Measurements from ENCODE around the gene TOX2. TPM values are rescaled to one million over a fixed set of nuclear protein-coding genes. Genes with fewer than 3 reads are reported as not detected.

The TOX2 gene
- total RNA-seq, 2 experiments from 2014 or later = 0.34 to 0.63 TPM

DNA sequence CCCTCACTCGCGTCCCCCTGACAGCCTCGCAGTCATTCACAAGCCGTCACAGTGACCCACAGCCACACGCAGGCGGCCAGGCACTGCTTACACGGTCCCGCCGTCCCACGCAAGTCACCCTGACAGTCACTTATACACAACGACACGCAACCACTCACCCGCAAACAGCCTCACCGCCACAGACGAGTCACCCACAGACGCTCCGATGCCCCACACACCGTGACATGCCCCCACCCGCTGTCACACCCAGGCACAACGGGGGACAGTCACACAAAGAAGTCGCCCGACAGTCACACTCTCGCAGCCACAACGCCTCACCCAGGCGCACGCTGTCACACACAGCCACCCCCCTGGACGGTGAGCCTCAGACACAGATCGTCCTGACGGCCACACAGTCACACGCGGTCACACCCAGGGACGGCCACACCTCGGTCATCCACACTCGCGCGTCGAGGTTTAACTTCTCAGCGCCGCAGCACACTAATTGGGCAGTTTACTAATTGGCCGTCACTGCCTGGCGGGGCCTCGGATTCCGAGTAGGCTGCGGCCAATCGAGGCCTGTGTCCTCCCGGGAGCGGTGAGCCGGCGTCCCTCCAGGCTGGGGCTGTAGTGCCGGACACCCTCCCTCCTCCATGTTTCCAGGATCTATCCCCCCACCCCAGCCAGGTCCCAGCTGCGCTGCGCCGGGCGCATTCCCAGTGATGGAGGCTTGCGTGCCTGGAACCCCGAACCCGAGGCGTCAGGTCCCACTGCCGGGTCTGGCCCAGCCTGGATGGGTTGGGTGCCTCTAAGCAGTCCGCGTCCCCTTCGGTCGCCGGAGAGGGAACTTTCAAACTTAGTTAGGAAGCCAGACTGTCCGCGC lies 790 bp downstream of the TOX2 start:
- POLR2A ChIA-PET = no interaction called here
- CTCF ChIA-PET = no interaction called here

DNA sequence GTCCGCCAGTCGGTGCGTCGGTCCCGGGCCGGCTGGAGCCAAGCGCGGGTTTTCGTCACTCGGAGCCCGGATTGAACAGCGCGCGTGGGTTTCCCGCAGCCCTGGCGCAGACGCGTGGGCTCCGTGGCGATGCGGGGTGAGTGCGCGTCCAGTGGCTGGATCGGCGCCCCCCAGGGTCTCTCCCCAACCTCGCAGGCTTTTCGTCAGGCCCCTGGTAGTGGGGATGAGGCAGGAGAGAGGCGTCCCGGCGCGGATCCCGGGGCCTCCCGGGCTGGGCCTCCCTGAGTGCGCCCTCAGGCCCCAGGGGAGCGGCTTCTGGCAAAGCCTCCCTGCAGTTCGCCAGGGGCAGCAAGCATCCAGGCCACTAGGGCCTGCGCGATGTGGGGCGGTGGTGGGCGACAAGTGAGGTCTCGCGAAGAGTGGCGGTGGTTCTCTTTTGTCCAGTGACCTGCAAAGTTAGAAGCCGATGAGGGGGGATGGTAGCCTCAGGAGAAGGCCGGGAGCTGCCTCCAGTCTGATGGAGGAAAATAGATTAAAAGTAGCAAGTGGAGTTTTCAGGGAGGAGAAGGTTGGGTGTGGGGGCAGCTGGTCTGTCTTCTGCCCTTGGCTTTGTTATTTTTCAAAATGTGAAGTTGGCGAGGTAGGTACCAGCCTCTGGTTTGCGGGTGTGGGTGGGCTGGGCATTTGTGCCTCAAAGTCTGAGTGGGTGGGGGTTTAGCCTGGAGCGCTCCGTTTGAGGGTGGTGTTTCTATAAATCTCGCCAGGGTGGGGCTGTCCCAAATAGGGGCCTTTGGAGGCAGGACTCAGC lies 1.6 kb downstream of the TOX2 start:
- POLR2A ChIA-PET = no interaction called here
- CTCF ChIA-PET = no interaction called here

DNA sequence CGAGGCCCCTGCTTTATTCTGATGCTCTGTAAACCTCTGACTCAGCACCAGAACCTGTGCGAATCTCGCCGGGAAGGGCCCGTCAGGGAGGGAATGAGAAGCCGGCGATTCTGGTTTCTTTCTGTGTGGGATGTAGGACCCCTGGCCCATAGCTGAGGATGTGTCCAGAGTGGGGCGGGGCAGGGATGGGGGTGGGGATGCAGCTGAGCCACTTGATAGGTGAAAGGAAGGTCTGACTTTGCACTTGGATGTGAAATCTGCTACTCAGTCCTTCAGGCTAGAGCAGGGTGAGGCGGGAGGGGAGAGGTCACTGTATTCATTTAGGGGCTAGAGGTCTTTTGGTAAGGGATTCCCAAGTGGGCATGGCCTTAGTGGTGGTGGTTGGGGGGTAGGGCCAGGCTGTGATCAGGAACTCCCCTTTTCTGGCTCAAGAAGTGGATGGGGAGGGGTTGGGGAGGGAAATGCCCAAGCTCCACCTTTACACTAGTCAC lies 2.3 kb downstream of the TOX2 start:
- ChIA-PET POLR2A (no interaction called here), CTCF (no interaction called here)

DNA sequence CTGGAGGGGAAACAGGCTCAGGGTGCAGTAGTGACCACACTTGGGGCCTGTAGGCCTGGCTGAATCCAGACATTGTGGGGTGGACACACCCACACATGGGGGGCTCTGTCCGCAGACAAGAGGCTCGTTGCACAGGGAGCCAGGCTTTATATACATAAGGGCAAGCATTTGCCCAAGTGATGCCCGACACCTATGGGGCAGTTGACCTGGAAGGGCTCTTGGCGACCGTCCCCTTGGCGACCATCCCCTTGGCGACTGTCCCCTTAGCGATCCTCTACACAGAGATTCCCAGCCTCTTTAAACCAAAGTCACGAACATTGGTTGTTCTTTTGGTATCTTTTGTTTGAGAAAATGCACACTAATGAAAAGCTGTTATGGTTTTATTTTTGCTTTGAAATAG lies 2.7 kb downstream of the TOX2 start:
- POLR2A ChIA-PET = no interaction called here
- CTCF ChIA-PET = no interaction called here

DNA sequence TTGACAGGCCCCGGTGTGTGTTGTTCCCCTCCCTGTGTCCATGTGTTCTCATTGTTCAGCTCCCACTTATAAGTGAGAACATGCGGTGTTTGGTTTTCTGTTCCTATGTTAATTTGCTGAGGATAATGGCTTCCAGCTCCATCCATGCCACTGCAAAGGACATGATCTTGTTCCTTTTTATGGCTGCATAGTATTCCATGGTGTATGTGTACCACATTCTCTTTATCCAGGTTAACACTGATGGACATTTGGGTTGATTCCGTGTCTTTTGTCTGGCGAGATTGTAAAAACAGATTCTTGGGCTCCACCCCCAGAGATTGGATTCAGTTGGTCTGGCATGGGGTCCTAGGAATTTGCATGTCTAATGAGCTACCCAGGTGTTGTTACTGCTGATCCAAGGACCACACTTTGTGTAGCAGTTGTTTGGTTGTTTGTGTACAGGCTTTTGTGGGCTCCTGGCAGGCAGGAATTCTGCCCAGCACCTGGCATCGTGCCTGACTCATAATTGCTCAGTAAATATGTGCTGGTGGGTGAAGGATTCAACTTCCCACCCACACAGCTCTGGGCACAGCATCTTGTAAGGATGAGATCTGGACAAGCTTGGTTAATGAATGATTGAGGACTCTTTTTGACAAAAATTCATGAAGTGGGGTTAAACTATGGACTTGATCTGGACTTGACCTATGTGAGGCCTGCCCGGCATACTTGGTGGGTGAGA lies 5.2 kb downstream of the TOX2 start:
- ChIA-PET CTCF (no interaction called here), POLR2A (no interaction called here)

DNA sequence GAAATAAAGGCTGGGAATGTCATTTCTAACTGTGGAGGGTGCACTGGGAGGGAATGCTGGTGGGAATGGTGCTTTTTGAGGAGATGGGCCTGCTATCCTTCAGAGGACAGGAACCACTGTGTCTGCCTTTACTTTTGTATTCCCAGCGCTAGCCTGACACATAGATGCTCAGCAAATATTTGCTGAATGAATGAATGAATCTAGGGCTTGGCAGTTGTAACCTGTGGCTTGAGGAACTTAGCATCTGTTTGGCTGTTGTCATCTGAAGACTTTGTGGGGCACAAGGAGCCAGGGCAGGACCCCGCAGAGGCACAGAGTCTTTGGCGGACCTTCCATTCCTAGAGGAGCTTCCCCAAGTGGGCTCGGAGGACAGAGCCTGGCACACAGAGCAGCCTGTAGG lies 6.1 kb downstream of the TOX2 start:
- ChIA-PET POLR2A (no interaction called here), CTCF (no interaction called here)

DNA sequence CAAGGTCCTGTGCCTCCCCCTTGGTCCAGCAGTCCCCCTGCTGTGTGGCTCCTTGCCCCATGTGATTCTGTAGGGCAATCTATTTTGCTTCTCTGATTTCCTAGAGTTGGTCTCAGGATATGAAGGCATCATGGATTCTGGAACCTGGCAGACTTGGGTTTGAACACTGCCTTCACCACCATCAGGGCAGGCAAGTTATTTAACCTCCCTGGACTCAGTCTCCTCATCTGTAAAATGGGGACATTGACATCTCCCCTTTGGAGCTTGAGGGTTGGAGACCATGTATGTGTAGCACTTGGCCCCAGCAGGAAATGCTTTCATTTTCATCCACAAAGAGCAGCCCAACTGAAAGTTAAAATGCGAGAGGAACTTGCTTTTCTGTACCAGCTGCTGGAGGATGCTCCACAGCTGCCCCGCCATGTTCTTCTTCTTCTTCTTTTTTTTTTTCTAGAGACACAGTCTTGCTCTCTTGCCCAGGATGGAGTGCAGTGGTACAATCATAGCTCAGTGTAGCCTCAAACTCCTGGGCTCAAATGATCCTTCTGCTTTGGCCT lies 6.7 kb downstream of the TOX2 start:
- ChIA-PET CTCF (no interaction called here), POLR2A (no interaction called here)

DNA sequence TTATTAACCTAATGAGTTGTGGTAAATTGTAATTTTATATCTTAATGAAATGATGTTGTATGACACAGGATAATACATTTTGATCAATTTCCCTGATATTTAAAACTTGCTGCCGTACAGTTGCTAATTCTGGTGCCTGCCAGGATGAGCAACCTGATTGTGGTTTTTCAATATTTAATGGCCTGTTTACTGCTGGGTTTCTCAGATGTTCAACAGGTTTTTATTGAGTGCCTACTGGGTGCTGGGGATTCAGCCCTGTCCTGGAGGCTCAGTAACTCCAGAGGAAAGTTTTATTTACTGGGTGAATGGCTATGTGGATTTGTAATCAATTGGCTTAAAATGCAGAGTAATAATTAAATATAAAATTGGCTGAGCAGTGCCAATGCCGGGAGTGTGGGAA lies 8.0 kb downstream of the TOX2 start:
- ChIA-PET CTCF (no interaction called here), POLR2A (no interaction called here)

DNA sequence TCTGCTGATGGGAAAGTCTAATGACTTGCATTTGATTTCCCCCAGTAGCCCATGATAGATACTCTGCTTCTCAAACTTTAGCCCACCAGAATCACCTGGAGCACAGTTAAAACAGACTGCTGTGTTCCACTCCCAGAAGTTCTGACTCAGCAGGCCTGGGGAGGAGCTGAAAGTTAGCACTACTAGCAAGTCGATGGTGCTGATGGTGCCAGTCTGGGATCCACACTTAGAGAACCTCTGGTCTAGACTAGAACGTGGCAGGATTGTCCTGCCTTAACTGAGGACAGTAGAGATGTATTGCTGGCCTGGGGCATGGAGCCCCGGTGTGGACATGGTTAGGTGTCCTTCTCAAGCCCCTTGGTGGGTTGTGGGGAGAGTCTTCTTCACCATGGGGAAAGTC lies 8.7 kb downstream of the TOX2 start:
- POLR2A ChIA-PET = no interaction called here
- CTCF ChIA-PET = no interaction called here

DNA sequence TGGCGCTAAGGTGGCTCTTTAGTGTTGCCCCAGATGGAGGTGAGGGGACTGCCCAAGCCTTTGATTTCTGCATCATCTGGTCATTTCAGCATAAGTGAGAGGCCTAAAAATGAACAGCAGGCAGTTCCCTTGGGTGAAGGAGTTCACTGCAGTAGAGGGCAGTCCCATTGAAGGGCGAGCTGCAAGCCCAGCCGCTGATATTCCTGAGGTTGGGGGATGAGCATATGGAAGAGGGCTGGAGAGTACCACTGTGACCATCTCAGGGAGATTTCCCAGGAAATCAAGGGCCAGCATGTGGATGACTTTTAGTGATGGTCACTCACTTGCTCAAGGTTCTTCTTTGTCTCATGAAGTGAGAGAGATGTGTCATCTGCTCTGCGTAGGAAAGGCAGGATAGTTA lies 9.3 kb downstream of the TOX2 start:
- ChIA-PET CTCF (interaction anchor here (0.6 to 0.9 kb wide), 2 partner anchors 13 to 142 kb away, joined by 3 to 4 read pairs; no protein-coding TSS in a partner anchor), POLR2A (no interaction called here)

DNA sequence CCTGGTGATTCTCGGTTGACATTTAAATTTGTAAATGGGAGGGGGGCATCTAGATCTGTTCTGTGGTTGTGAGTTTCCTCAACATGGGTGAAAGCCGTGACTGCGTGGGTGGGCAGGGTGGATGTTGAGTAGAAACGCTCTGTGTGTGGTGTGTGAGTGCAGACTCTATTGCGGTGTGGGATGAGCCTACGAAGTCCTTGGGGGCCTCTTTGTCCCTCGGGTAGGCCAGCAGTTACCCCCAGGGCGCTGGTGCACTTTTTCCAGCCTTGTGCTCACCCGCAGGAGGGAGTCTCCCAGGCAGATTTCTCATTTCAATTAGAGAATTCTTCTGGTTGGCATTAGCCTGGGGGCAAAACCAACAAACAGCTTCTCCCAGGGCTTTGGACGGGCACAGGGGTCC lies 10.6 kb downstream of the TOX2 start:
- CTCF ChIA-PET = interaction anchor here (1.2 kb wide), 1 partner anchor 95 kb away, joined by 3 read pairs; no protein-coding TSS in a partner anchor
- POLR2A ChIA-PET = no interaction called here

DNA sequence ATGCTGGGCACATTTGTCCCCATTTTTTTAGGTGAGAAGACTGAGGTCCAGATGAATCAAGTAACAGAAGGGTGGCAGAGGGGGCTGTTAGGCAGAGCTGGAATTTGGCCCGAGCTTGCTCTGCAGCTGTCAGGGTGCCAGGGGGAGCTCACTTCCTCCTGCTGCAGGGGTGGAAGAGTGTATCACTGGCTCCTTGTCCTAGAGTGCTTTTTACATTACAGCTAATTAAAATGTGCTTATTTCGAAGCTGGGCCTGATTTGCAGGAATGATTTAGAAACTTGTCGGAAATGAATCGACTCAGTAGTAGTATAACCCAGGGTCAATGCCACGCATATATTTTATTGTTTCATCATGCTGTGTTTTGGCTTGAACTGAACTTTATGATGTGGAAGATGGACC lies 11.1 kb downstream of the TOX2 start:
- CTCF ChIA-PET = interaction anchor here (0.6 to 1.2 kb wide), 2 partner anchors 84 to 95 kb away, joined by 3 to 5 read pairs; no protein-coding TSS in a partner anchor
- POLR2A ChIA-PET = no interaction called here

DNA sequence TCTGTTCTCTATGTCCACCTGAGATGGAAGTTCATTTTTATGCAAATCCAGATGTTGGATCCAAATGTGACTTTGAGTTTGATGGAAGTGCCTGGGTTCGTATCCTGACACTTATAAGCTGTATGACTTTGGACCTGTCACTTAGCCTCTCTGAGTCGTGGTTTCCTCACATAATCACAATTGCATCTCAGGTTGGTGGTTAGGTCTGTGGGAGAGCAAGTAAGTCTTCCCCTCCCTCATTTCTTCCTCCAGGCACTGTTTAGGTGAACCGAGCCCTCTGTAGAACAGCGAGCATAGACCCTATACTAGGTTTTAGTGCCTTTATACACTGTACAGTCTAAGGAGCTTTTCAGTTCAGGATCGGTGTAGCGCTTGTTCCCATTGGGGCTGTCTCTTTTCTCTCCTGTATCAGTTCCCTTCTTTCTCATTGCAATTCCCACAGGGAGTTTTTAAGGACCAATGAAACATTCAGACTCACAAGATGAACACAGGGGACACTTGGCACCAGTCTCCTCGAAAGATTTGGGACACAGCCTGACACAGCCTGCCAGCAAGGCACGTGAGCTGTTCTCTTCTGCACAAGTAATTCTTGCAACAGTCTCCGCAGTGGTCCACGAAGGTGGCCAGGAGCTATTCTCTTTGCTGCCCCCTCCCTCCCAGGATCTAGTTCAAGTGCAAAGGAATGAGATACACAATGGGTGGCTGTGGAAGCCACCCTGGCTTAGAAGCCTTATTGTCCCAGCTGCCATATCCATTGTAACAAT lies 11.8 kb downstream of the TOX2 start:
- POLR2A ChIA-PET = no interaction called here
- CTCF ChIA-PET = interaction anchor here (0.6 to 1.2 kb wide), 2 partner anchors 85 to 96 kb away, joined by 3 to 5 read pairs; no protein-coding TSS in a partner anchor

DNA sequence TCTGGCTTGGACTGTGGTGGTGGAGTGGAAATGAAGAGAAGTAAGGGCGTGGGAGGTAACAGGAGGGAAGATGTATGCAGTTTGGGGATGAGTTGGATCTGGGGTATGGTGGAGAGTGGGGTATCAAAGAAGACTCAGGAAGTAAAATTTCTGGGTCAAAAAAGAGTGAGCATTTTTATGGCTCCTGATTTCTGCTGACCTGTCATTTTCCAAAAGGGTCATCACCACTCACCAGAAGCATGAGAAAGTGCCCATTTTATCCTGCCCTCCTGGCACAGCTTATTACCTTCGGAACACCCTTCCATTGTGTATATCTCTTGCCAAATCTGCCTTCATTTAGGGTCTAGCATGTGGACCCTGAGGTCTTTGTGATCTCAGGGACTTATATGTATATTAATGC lies 17.3 kb downstream of the TOX2 start:
- ChIA-PET CTCF (no interaction called here), POLR2A (no interaction called here)

DNA sequence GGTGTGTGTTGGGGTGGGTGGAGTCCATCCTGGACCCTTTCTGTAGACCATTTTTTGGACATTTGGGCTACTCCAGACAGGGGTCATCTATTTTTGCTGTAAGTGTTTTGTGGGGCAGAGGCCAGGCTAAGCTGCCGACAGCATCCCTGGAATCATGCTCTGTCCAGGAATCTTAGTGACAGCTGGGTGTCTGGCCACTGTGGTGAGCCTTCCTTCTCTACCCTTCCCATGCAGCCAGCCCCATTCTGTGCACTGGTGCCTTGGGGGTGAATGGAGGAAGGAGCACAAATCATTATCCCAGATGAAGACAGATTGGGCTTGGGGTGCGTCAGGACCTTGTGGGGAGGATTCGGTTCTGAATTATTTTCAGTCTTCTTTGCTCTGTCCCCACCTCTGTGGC lies 20.2 kb downstream of the TOX2 start:
- CTCF ChIA-PET = no interaction called here
- POLR2A ChIA-PET = no interaction called here

DNA sequence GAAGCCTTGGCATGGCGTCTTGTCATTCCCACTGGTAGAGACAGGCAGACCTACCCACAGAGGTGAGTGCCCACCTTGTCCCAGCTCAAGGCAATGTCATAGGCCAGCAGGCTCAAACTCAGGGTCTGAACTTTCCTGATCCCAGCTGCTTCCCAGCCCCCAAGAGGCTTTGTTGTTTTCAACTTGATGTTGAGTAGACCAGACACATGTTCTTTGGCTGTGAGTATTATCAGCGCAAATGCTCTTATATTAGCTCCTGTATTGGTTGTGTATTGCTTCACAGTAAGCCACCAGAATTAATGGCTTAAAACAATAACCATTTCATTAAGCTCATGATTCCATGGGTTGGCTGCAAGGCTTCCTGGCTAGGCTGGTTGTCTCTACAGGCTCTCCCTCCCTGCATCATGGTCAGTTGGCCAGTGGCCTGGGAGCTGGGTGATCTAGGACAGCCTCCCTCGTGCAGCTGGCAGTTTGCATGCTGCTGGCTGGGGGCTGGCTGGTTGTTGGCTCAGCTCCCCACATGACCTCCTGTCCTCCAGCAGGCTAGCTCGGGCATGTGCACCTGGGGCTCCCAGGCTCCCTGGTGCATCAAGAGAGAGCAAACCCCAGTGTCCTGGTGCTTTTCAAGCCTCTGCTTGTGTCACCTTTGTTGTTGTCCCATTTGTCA lies 21.6 kb downstream of the TOX2 start:
- ChIA-PET POLR2A (no interaction called here), CTCF (interaction anchor here (1.8 kb wide), 1 partner anchor 12 kb away, joined by 4 read pairs; no protein-coding TSS in a partner anchor)

DNA sequence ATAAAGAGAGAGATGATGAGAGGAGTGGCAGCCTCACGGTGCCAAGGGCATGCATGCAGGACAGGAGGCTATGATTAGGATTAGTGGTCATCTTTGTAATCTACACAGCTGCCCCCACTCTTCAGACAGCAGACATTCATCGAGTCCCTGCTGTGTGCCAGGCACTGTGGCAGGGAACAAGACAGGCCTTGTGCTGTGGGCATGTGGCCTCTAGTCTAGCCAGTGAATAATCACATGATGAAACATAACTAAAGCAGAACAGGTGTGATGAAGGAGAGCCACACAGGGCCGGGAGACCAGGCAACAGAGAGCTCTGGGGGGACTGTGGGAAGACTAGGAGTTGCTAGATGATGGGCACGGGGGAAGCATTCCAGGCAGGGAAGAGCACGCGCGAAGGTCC lies 22.2 kb downstream of the TOX2 start:
- POLR2A ChIA-PET = no interaction called here
- CTCF ChIA-PET = interaction anchor here (1.8 kb wide), 1 partner anchor 13 kb away, joined by 4 read pairs; no protein-coding TSS in a partner anchor

DNA sequence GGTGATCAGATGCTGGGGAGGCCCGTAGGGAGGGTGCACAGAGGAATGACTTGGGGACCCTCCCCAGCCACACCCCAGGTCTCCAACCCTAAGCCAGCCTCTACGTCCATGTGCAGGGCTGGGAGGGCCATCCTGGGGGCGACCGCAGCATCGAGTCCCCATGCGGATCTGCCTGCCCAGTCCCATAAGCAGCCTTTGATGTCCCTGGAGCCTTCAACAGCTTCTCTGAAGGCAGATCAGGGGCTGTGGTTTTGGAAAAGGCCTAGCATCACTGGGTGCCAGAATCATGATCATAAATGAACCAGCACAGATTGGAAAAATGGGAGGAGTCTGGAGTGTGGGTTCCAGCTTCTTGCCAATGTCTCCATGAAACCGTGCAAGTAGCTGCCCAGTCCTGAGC lies 22.9 kb downstream of the TOX2 start:
- ChIA-PET POLR2A (no interaction called here), CTCF (interaction anchor here (1.8 kb wide), 1 partner anchor 13 kb away, joined by 4 read pairs; no protein-coding TSS in a partner anchor)
